H7 (cell line): ENCODE data around the gene LMBR1. TPM values are rescaled to one million over a fixed set of nuclear protein-coding genes. Genes with fewer than 3 reads are reported as not detected.
A peak's percentile ranks its signal among the peaks of the same experiment; 100 is the strongest.
"Not testable (repeated sequence)": the region's sequence is repeated elsewhere in the genome, so short reads cannot be mapped to it uniquely, and the experiment has no call there.

Experiments
- DNase-seq: peaks from one replicate; pipeline ENCODE4 v3.0.0; 2012
- H3K27me3 ChIP-seq: 2 replicates; pipeline ENCODE4 v1.6.0; 2011; ENCODE audit warnings: mild to moderate bottlenecking, low read length; ENCODE audit not compliant: control insufficient read depth, insufficient read depth
- H3K36me3 ChIP-seq: replicated peaks from 2 replicates; pipeline ENCODE4 v1.5.1; 2011; ENCODE audit warnings: low read length; ENCODE audit not compliant: control insufficient read depth, insufficient read depth
- H3K4me3 ChIP-seq: 2 replicates; pipeline ENCODE4 v1.5.1; 2011; ENCODE audit warnings: low read depth, mild to moderate bottlenecking, control low read depth, low read length, moderate library complexity; ENCODE audit not compliant: insufficient read depth
- total RNA-seq: library from RNA; depleted of rRNA; stranded (reverse); fragments of >200 nt; shearing (Covaris generic); gene quantifications from 2 replicates; pipeline ENCODE4 v1.2.3, GENCODE V29; 2014

The LMBR1 gene
- total RNA-seq, 1 experiment from 2014 or later: 32.0 TPM

DNA sequence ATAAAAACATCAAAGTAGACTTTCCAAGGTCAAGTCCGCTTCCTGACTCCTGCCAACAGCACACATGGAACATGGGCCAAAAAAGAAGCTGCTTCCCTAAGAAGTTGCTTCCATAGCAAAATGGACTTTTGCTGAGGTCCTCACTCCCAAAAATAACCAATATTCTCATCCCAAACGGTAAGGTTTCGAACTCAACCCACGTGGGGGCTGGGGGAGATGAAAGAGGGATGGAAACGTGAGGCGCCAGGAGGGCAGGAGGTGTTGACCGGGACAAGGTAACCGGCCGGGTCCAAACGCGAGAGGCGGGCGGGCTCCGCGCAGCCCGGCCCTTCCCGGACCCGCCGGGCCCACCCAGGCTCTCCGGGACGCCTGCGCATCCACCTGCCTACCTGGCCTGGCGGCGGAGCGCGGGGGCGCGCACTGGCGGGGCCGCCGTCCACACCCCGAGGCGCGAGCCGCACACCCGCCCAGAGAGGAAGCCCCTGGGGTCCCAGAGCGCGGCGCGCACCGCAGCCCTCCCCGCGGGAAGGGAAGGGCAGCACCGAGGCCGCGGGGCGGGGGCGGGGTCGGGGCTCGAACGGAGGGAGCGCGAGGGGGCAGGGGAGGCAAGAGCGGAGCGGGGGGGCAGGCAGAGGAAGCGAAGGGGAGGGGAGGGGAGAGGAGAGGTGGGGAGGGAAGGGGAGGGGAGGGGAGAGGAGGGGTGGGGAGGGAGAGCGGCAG, 742 bp downstream of the LMBR1 start:
- DNase-seq: peak; percentile 90
- H3K27me3 ChIP-seq: no peaks in the 10 kb centered on the region
- no peaks in the 10 kb centered on the region; the same call in 1 of the 2 replicates for H3K36me3 ChIP-seq
- peak overlapping the region; percentile 71 for H3K4me3 ChIP-seq

DNA sequence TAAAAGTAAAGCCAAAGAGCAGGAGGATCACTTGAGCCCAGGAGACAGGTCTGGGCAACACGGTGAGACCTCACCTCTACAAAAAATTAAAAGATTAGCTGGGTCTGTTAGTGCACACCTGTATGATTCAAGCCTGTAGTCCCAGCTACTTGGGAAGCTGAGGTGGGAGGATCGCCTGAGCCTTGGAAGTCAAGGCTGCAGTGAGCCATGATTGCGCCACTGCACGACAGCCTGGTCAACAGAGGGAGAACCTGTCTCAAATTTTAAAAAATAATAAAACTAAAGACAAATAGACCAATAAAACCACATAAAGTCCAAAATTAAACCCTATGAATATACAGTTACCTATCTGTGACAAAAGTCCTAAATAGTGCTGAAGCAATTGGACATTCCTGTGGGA, 3.2 kb downstream of the LMBR1 start:
- no peaks in the 10 kb centered on the region; the same call in 1 of the 2 replicates for H3K36me3 ChIP-seq
- no peak overlapping the region for H3K4me3 ChIP-seq
- DNase-seq: no peak
- no peaks in the 10 kb centered on the region for H3K27me3 ChIP-seq

DNA sequence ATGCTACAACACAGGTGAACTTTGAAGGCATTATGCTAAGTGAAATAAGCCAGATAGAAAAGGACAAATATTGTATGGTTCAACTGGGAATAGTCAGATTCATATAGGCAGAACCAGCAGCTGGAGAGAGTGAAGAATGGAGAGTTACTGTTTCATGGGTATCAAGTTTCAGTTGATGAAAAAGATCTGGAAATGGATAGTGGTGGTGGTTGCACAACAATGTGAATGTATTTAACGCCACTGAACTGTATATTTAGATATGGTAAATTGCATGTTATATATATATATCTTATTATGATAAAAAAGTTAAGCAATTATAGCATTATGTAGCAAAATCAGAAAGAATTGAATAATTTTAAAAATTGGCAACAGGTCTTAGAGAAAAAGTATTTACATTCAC, 3.9 kb downstream of the LMBR1 start:
- DNase-seq: no peak

DNA sequence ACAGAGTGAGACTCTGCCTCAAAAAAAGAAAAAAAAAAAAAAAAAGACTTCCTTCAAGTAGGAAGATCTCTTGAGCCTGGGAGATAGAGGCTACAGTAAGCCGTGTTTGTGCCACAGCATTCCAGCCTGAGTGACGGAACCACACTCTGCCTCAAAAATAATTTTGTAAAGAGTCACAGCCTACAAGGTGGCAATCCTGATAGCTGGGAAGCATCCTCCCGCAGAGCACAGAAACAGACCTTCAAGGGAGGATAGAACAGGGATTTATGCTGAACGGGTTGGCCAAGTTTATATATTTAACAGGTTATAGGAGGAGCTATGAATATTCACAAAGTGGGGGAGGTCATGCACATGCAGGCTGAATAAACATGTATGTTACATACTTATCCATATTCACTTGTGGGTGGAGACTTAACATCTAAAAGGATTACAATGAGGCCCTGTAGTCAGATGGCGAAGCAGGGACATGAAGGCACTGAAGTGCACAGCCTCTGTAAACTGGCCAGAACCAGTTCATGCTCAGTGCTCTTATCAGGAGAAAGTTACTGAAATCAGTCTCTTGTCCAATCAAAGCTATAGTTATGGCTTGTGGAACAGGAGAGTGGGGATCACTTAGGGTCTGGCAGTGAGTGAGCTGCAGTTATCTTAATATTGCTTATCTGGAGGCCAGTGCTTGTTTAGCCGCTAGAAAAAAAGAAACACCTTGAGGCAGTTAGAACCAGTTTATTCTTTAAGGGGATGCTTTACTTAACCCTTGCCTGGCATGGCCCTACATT, 6.8 kb downstream of the LMBR1 start:
- no peak for DNase-seq
- Histone ChIP-seq H3K36me3 (no peaks in the 10 kb centered on the region), H3K27me3 (no peaks in the 10 kb centered on the region), H3K4me3 (no peak overlapping the region)

More for the DNA sequence above, 3.9 kb downstream of the LMBR1 start:
- Histone ChIP-seq H3K27me3 (no peaks in the 10 kb centered on the region), H3K36me3 (no peaks in the 10 kb centered on the region), H3K4me3 (no peak overlapping the region)

DNA sequence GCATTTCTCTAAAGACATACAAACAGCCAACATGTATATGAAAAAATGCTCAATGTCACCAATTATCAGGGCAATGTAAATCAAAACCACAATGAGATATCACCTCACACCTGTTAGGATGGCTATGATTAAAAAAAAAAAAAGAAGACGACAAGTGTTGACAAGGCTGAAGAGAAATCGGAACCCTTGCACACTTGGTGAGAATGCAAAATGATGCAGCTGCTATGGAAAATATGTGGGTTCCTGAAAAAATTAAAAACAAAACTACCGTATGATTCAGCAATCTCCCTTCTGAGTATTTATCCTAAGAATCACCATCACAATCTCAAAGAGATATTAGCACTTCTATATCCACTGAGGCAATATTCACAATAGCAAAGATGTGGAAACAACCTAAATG, 11.3 kb downstream of the LMBR1 start:
- no peak for DNase-seq
- Histone ChIP-seq H3K27me3 (no peaks in the 10 kb centered on the region), H3K4me3 (no peak overlapping the region), H3K36me3 (no peaks in the 10 kb centered on the region)

DNA sequence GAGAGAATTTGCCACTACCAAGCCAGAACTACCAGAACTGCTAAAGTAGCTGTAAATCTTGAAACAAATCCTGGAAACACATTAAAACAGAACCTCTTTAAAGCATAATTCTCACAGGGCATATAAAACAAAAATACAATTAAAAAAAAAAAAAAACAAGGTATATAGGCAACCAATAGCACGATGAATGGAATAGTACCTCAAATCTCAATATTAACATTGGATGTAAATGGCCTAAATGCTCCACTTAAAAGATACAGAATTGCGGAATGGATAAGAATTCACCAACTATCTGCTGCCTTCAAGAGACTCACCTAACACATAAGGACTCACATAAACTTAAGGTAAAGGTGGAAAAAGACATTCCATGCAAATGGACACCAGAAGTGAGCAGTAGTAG, 17.2 kb downstream of the LMBR1 start:
- Histone ChIP-seq H3K4me3 (no peak overlapping the region), H3K36me3 (no peaks in the 10 kb centered on the region; the same call in 1 of the 2 replicates), H3K27me3 (no peaks in the 10 kb centered on the region)
- no peak for DNase-seq

DNA sequence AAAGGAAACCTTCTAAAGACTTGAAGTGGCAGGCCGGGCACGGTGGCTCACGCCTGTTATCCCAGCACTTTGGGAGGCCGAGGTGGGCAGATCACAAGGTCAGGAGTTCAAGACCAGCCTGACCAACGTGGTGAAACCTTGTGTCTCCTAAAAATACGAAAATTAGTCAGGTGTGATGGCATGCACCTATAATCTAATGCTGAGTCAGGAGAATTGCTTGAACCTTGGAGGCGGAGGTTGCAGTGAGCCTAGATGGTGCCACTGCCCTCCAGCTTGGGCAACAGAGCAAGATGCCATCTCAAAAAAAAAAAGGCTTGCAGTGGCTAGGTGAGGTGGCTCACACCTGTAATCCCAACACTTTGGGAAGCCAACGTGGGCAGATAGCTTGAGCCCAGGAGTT, 24.6 kb downstream of the LMBR1 start:
- not testable (repeated sequence) for H3K4me3 ChIP-seq, H3K36me3 ChIP-seq, DNase-seq, H3K27me3 ChIP-seq

DNA sequence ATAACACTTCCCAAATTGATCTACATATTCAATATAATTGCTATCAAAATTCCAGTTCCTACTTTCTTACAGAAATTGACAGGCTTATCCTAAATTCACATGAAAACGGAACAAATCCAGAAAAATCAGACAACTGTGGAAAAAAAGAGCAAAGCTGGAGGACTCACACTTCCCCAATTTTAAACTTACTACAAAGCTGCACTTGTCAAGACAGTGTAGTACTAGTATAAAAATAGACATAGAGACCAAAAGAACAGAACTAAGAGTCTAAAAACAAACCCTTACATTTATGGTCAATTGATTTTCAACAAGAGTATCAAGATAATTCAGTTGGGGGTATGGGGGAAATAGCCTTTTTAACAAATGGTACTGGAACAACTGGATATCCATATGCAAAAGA, 27.5 kb downstream of the LMBR1 start:
- Histone ChIP-seq H3K36me3 (peaks cover 3% of the 10 kb centered on the region), H3K27me3 (no peaks in the 10 kb centered on the region), H3K4me3 (no peak overlapping the region)
- no peak for DNase-seq

DNA sequence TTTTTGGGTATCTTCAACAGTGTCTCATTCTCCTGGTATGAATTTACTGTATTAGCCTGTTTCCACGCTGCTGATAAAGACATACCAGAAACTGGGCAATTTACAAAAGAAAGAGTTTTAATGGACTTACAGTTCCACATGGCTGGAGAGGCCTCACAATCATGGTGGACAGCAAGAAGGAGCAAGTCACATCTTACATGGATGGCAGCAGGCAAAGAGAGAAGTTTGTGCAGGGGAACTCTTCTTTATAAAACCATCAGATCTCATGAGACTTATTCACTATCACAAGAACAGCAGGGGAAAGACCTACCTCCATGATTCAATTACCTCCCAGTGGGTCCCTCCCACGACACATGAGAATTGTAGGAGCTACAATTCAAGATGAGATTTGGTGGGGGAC, 31.0 kb downstream of the LMBR1 start:
- not testable (repeated sequence) for H3K36me3 ChIP-seq, H3K4me3 ChIP-seq, H3K27me3 ChIP-seq, DNase-seq

DNA sequence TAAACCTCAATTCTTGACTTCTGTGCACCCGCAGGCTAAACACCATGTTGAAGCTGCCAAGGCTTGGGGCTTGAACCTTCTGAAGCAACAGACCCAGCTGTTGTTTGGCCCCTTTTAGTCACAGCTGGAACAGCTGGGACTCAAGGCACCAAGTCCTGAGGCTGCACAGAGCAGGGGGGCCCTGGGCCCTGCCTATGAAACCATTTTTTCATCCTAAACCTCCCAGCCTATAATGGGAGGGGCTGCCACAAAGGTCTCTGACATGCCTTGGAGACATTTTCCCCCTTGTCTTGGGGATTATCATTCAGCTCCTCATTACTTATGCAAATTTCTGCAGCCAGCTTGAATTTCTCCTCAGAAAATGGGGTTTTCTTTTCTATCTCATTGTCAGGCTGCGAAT, 31.8 kb downstream of the LMBR1 start:
- no peak for DNase-seq
- H3K27me3 ChIP-seq: no peaks in the 10 kb centered on the region
- H3K36me3 ChIP-seq: peaks cover 3% of the 10 kb centered on the region
- no peak overlapping the region for H3K4me3 ChIP-seq

DNA sequence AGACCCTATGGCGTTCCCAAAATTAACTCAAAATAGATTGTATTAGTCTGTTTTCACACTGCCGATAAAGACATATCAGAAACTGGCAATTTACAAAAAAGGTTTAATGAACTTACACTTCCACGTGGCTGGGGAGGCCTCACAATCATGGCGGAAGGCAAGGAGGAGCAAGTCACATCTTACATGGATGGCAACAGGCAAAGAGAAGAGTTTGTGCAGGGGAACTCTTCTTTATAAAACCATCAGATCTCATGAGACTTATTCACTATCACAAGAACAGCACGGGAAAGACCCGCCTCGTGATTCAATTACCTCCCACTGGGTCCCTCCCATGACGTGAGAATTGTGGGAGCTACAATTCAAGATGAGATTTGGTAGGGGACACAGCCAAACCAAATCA, 32.9 kb downstream of the LMBR1 start:
- not testable (repeated sequence) for H3K36me3 ChIP-seq, H3K27me3 ChIP-seq, H3K4me3 ChIP-seq, DNase-seq

DNA sequence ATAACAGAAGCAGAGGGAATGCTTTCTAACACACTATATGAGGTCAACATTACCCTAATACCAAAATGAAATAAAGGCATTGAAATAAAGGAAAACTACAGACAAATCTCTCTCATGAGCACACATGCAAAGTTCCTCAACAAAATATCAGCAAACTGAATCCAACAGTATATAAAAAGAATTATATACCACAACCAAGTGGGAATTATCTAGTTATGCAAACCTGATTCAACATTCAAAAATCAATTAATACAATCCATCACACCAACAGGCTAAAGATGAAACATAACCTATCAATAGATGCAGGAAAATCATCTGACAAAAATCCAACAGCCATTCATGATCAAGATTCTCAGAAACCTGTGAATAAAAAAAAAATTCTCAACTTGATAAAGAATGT, 34.5 kb downstream of the LMBR1 start:
- Histone ChIP-seq H3K36me3 (peaks cover 3% of the 10 kb centered on the region), H3K27me3 (no peaks in the 10 kb centered on the region), H3K4me3 (no peak overlapping the region)
- DNase-seq: no peak

DNA sequence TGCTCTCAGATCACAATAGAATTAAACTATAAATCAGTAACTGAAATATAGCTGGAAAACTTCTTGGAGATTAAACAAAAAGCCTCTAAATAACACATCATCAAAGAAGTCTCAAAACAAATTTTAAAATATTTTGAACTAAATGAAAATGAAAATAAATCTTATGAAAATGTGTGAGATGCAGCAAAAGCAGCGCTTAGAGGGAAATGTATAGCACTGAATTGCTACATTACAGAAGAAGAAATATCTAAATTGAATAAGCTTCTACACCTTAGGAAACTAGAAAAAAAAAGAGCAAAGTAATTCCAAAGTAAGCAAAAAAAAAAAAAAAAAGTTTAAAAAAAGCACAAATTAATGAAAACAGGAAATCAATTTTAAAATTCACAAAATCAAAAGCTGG, 35.2 kb downstream of the LMBR1 start:
- Histone ChIP-seq H3K36me3 (peaks cover 3% of the 10 kb centered on the region), H3K4me3 (no peak overlapping the region), H3K27me3 (no peaks in the 10 kb centered on the region)
- DNase-seq: no peak

DNA sequence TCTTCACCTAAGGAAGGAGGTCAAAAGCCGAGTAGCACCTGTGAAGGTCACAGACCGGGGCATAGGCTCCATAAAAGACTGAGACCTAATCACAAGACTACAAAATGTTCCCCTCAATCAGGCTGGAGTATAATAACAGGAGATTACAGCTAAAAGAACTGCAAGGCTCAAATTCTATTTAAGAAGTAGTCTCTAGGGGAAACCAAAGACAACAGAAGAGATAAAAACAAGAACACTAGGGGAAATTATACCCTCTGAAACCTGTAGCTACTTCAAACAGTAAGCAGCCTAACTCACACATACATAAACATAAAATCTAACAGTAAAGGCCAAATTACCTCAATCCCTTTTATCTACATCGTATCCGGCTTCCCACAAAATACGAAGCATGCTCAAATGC, 38.3 kb downstream of the LMBR1 start:
- no peak for DNase-seq
- Histone ChIP-seq H3K36me3 (no peaks in the 10 kb centered on the region), H3K27me3 (no peaks in the 10 kb centered on the region), H3K4me3 (no peak overlapping the region)

DNA sequence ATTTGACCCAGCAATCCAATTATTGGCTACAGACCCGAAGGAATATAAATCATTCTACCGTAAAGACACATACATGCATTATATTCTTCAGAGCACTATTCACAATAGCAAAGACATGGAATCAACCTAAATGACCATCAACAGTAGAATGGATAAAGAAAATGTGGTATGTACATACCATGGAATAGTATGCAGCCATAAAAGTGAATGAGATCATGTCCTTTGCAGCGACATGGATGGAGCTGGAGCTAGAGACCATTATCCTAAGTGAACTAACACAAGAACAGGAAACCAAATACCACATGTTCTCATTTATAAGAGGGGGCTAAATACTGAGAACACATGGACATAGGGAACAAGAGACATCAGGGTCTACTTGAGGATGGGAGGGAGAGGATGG, 44.0 kb downstream of the LMBR1 start:
- Histone ChIP-seq H3K36me3 (no peaks in the 10 kb centered on the region), H3K4me3 (no peak overlapping the region), H3K27me3 (no peaks in the 10 kb centered on the region)
- no peak for DNase-seq
